GM20000 (cell line): ENCODE data around the gene TMEM163.

Experiments
- DNase-seq: peaks from one replicate; pipeline ENCODE4 v3.0.0; 2012; ENCODE audit warnings: low spot score
- TF ChIP-seq, protein P1 (sequence below): IDR thresholded peaks from 2 replicates; pipeline ENCODE4 v1.5.1; 2012; ENCODE audit warnings: mild to moderate bottlenecking, control low read depth; ENCODE audit errors: extremely low read depth, missing control alignments

TMEM163 gene

DNA sequence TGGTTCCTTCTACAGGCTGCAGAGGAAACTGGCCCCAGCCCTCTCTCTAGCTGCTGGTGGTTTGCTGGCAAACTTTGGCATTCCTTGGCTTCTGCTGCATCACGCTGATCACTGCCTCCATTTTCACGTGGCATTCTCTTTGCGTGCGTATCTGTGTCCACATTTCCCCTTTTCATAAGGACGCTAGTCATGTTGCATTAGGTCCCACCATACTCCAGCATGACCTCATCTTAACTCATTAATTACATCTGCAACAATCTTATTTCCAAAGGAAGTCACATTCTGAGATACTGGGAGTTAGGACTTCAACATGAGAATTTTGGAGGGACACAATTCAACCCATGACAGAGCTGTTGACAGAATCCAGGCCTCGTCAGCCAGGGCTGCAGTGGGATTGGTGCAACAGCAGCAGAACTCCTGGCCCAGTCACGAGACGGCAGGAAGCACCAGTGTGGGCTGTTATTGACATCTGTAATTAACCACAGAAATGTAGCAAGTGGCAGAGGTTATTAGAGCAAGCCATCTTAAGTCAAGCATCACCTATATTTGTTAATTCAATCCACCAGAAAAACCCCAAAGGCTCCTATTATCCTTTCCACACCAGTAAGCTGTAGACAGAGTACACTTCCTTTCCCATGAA lies 132.4 kb downstream of the TMEM163 start:
- TF ChIP-seq, protein P1, sequence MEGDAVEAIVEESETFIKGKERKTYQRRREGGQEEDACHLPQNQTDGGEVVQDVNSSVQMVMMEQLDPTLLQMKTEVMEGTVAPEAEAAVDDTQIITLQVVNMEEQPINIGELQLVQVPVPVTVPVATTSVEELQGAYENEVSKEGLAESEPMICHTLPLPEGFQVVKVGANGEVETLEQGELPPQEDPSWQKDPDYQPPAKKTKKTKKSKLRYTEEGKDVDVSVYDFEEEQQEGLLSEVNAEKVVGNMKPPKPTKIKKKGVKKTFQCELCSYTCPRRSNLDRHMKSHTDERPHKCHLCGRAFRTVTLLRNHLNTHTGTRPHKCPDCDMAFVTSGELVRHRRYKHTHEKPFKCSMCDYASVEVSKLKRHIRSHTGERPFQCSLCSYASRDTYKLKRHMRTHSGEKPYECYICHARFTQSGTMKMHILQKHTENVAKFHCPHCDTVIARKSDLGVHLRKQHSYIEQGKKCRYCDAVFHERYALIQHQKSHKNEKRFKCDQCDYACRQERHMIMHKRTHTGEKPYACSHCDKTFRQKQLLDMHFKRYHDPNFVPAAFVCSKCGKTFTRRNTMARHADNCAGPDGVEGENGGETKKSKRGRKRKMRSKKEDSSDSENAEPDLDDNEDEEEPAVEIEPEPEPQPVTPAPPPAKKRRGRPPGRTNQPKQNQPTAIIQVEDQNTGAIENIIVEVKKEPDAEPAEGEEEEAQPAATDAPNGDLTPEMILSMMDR, result no peak
- no peak for DNase-seq

DNA sequence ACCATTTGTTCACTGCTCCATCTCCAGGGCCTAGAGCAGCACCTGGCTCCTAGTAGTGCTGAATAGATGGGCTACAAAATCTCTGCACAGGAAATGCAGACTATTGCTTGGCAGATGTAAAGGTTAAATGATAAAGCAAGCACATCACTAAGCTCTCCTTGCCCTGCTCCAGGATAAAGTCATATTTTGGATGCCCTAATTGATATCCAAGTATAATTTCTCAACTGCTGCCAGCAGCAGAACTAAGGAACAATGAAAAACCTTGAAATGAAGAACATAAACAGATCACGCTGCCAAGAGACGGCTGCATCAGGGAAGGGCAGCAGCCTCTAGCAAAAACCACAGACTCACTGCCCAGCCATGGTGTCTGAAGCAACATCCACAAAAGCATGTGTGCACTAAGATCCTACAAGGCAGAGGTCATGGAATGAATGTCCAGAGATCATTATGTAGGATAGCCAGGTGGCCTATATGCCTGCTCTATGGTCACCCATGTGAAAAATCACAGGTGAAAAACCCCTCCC lies 134.7 kb downstream of the TMEM163 start:
- DNase-seq, result no peak
- TF ChIP-seq, protein P1, result no peak

DNA sequence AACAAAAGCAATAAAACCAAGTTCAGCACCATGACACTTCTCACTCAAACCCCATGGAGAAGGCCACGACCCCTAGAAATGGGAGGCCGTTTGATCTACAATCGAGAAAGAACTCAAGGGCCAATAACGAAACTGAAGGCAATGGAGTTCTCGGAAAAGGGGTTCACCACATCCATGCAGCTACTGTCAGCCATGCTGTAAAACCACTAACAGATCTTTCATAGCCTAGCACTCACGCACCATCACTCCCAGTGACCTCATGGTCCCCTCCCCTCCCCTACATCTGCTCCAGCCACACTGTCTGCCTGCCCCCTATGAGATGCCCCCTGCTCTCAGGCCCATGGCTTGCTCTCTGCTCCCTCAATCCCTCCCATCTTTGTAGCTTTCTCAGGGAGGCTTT lies 135.3 kb downstream of the TMEM163 start:
- no peak for DNase-seq
- TF ChIP-seq, protein P1, result no peak

DNA sequence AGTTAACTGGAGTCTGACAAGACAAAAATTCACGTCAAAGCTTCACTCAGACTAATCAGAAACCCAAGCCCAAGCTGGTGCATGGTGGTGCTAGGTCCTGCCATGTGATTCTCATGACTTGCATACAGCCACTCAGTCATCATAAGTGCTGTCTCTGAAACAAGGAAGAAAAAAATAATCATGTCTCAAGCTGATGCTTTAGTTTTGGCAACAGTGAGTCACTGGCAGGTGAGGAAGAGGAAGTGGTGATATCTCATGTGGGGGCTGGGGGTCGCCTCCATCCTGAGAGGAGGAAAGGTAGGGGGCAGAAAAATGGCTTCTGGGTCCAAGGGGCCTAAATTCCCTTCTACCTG lies 136.3 kb downstream of the TMEM163 start:
- DNase-seq, result no peak
- TF ChIP-seq, protein P1, result no peak

DNA sequence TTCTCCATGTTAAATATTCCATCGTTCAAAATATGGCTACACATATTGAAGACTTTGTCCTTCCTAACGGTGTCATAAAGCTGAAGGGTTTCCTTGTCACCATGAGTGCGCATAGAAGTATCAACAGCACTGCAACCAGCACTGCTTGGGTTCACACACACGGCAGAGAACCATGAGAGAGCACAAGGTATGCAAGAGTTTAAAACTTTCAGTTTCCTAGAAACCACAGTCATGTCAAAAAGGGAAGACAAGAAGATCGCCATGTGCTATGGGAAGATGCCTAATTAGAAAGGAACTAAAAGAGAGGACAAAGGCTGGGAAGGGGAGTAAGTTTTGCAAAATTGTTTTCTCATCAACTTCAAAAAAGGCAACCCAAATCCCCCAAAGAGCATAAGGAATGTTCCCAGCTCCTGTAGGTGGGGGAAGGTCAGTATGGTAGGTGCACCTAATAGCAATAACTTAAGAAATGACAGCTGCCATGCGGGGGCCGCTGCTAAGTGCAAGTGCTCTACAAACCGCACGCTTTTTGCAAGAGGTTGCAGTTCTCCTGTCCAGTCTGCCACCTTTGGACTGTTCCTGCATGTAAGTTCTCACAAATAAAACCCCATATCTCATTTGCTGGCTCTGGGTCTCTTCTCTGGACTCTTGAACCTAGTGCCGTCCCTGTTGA lies 136.8 kb downstream of the TMEM163 start:
- DNase-seq, result peak; percentile 24
- TF ChIP-seq, protein P1, result no peak

DNA sequence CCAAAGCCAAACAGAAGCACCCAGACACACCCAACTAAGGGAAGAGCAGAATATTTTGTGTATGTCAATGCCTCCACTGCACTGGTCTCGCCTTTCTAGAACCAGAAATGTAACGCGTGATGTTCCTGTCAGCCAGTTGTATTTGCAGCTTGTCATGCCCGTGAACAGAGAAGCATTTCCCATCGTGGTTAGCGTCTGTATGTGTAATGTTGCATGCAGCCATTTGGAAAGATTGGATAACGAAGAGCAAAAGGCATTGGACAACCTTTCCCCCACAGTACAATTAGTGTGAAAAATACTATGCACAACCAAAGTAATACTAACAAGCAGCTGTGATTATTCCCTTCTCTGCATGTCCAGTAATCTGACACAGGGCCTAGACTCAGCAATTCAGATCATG lies 140.5 kb downstream of the TMEM163 start:
- DNase-seq, result no peak
- TF ChIP-seq, protein P1, result no peak

DNA sequence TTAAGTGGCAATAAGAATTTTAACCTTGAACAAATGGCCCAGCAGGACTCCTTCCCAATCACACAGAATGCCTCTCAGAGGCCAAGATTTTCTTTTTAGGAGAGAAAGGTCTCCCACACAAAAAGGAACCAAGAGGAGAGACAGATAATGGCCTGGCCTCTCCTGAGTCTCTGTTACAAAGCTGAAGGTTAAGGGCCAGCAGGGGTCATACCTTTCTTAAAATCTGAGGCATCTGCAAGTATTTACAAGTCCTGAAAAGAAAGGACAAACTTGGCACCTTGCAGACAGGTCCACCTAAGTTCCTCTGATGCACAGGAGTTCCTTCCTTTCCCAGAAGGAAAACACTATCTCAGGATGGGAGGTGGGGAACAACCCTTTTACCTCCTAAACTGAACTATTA lies 142.3 kb downstream of the TMEM163 start:
- TF ChIP-seq, protein P1, result no peak

More for the DNA sequence above, 142.3 kb downstream of the TMEM163 start:
- DNase-seq, result no peak
